Psoas muscle (tissue), 8 donors: ENCODE results near the gene CNTF. TPM values are rescaled to one million over a fixed set of nuclear protein-coding genes. Genes with fewer than 3 reads are reported as not detected.

Source experiments
- ATAC-seq, 4 donors: fragments of 200-7000 bp; cut with Tn5 transposase; one replicate each; pipeline ENCODE4 v1.9.1; 2020; ENCODE audit warnings: moderate library complexity in 3 of 4, mild to moderate bottlenecking in 2 of 4
- DNase-seq, 2 donors: peaks; one replicate each; pipeline ENCODE4 v3.0.0-alpha.2; 2020
- H3K27ac ChIP-seq: fragments of 200-600 bp; one replicate; pipeline ENCODE4 v1.8.0; 2022
- H3K27me3 ChIP-seq, 3 donors: fragments of 200-600 bp in 1 of 3; one replicate each; pipeline versions ENCODE4 v1.6.1 to v1.8.0; 2013 to 2022; ENCODE audit warnings: low read length in 2 of 3, mild to moderate bottlenecking in 2 of 3, moderate library complexity in 1 of 3; ENCODE audit not compliant: insufficient read depth in 3 of 3
- H3K36me3 ChIP-seq, 2 donors: fragments of 200-600 bp in 1 of 2; one replicate each; pipeline versions ENCODE4 v1.6.1 to v1.8.0; 2013 to 2022; ENCODE audit warnings: low read depth in 1 of 2, mild to moderate bottlenecking in 1 of 2, moderate library complexity in 1 of 2; ENCODE audit not compliant: insufficient read depth in 1 of 2
- H3K4me1 ChIP-seq: fragments of 200-600 bp; one replicate; pipeline ENCODE4 v1.8.0; 2022
- H3K4me3 ChIP-seq: fragments of 200-600 bp; one replicate; pipeline ENCODE4 v1.8.0; 2022; ENCODE audit warnings: mild to moderate bottlenecking
- H3K9me3 ChIP-seq: fragments of 200-600 bp; one replicate; pipeline ENCODE4 v1.8.0; 2022
- WGBS, 3 donors: extraction: QIAGEN DNeasy Blood & Tissue Kit; methylation state at CpG; one replicate each; pipeline versions ENCODE4 v1.1.6 to v1.1.7; 2013; 5-methylcytosine and 5-hydroxymethylcytosine counted together
- intact Hi-C, 2 donors: fragments of 100-400 bp; cut with DNase I; formaldehyde crosslinking; loops; one replicate each; pipeline versions ENCODE4 v1.11.0 to v1.14.2; 2022
- polyA plus RNA-seq, 3 donors: library from polyadenylated mRNA; stranded (reverse); fragments of 200-250 nt; gene quantifications; one replicate each; pipeline ENCODE4 v1.2.3, GENCODE V29; 2013
- total RNA-seq, 4 donors: library from RNA; stranded (reverse); fragmentation: NEBNext Ultra II Directional in 2 of 4; extraction: Animal tissue kit (Norgen Biotek cat#: 25700) in 2 of 4; gene quantifications; one replicate each; pipeline versions ENCODE4 v1.2.1 to v1.2.4, GENCODE V29; 2021 to 2023
- TF ChIP-seq, protein P1 (sequence below): fragments of 200-600 bp; IDR thresholded peaks from one replicate; pipeline ENCODE4 v1.8.0; 2022; ENCODE audit warnings: antibody characterized with exemption
- donor health status: healthy with polysubstance abuse.
- donor health status: DM: no; HTN: no; CAD: no; lungs with moderate emphysema.
- donor health status: Bipolar disorder and iron deficiency.
- donor health status: healthy.
- donor health status: DM: yes; HTN: yes; CAD: no.
- donor health status: DM: no; HTN: no; CAD: no.
- donor health status: DM: no; HTN: no; CAD: no.
- donor health status: DM: yes; HTN: yes; CAD: no.

The CNTF gene
- total and polyA plus RNA-seq, 7 donors = 1.1 to 21.2 (median 3.5) TPM

DNA sequence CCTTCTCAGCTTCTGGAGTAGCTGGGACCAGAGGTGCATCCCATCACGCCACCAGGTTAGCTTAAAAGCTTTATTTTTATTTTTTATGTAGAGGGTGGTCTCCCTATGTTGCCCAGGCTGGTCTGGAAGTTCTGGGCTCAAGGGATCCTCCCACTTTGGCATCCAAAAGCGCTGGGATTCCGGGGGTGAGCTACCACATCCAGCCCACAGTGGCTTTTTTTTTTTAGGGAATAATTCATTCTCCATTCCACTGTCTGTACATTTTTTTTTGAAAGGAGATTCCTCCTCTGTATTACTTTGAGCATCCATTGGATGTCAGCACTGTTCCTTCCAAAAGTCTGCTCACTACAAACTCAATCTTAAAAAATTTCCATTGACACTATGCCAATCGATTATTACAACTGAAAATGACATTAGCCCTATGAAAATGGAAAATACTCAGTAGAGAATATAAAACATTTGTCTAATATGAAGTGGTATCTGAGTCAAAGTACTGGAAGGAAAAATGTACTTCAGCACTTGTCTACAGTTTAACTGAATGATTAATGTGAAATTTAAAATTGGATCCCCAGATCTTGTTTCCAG, 45.5 kb upstream of the CNTF start:
- H3K27me3 ChIP-seq = no peaks in the 10 kb centered on the region
- H3K27ac ChIP-seq = peak overlapping the region; percentile 100
- no peaks in the 10 kb centered on the region for H3K9me3 ChIP-seq
- H3K4me3 ChIP-seq = peak overlapping the region; percentile 92
- 26 to 31% (median 27%) methylated on average over 4 of the region's 4 CpGs for WGBS, 3 donors
- H3K4me1 ChIP-seq = peaks cover 63% of the 10 kb centered on the region
- ATAC-seq (no peak), DNase-seq (no peak)
- TF ChIP-seq, protein P1, sequence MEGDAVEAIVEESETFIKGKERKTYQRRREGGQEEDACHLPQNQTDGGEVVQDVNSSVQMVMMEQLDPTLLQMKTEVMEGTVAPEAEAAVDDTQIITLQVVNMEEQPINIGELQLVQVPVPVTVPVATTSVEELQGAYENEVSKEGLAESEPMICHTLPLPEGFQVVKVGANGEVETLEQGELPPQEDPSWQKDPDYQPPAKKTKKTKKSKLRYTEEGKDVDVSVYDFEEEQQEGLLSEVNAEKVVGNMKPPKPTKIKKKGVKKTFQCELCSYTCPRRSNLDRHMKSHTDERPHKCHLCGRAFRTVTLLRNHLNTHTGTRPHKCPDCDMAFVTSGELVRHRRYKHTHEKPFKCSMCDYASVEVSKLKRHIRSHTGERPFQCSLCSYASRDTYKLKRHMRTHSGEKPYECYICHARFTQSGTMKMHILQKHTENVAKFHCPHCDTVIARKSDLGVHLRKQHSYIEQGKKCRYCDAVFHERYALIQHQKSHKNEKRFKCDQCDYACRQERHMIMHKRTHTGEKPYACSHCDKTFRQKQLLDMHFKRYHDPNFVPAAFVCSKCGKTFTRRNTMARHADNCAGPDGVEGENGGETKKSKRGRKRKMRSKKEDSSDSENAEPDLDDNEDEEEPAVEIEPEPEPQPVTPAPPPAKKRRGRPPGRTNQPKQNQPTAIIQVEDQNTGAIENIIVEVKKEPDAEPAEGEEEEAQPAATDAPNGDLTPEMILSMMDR = peak; percentile 48
- no peaks in the 10 kb centered on the region for H3K36me3 ChIP-seq
- intact Hi-C loops = loop anchor here (2.0 to 5.0 kb wide), 2 partner anchors 50 to 98 kb away; no protein-coding TSS in a partner anchor

DNA sequence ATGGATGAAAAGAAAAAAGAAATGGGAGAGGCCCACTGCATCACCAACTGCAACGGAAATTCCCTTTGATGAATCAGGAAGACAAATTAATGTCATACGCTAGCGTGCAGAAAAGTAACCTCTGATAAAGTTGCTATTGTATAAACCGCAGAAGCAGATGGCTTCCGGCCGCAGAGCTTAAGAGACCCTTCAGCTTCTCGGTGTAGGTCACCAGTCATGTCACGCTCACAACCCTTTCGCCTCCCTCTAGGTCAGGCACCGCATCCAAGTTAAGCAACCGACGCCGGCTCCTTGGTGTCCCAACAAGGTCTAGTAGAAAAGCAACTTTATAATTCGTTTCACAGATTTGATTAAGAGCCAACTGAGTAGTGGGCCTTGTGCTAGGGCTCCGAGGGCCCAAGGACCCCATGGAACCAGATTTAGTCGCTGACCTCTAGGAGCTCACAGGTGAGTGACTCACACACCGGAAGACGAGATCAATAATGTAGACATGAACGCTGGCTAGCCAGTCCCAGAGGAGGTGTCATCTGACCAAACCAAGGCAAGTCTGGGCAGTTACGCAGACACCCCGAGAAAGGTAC, 44.8 kb upstream of the CNTF start:
- intact Hi-C loops = loop anchor here (2.0 to 5.0 kb wide), 2 partner anchors 50 to 97 kb away; no protein-coding TSS in a partner anchor
- Histone ChIP-seq H3K27ac (peak overlapping the region; percentile 100), H3K4me3 (peak overlapping the region; percentile 92), H3K9me3 (no peaks in the 10 kb centered on the region), H3K36me3 (no peaks in the 10 kb centered on the region), H3K27me3 (no peaks in the 10 kb centered on the region), H3K4me1 (peaks cover 69% of the 10 kb centered on the region)
- DNase-seq (peak; percentile 56 to 74), ATAC-seq (peak; percentile 18 to 38 (median 23))
- 0 to 1% (median 1%) methylated on average over 21 of the region's 21 CpGs for WGBS, 3 donors
- TF ChIP-seq, protein P1 = no peak

DNA sequence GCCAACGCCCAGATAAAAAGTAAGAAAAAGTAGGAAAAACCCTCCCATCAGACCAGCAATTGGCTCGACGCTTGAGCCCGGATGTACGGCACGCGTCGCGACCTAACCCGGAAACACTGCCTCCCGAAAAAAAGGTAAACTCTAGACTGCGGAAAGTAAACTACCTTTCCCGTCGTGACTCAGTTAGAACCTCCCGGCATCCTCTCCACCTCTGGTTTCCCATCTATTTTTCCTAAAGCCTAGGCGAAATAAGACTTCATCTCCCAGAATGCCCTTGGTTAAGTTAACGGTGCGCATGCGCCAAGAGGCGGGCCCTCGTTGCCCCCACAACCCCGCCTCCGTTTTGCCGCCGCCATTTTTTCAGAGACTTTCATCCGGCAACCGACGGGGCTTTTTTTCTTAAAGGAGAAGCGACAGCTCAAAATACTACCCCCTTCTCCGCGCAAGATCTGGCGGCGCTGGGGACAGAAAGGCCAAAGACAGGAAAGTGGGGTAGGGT, 44.3 kb upstream of the CNTF start:
- TF ChIP-seq, protein P1 = no peak
- WGBS, 3 donors = 0% methylated on average over 33 of the region's 33 CpGs
- peak; percentile 73 to 79 (median 74) for ATAC-seq
- intact Hi-C loops = loop anchor here (5.0 kb wide), 1 partner anchor 49 kb away; no protein-coding TSS in a partner anchor
- peaks cover 70% of the 10 kb centered on the region for H3K4me1 ChIP-seq
- no peaks in the 10 kb centered on the region for H3K9me3 ChIP-seq
- H3K36me3 ChIP-seq = no peaks in the 10 kb centered on the region
- H3K4me3 ChIP-seq = peak overlapping the region; percentile 92
- no peaks in the 10 kb centered on the region for H3K27me3 ChIP-seq
- peak; percentile 94 to 98 for DNase-seq
- peak overlapping the region; percentile 100 for H3K27ac ChIP-seq

DNA sequence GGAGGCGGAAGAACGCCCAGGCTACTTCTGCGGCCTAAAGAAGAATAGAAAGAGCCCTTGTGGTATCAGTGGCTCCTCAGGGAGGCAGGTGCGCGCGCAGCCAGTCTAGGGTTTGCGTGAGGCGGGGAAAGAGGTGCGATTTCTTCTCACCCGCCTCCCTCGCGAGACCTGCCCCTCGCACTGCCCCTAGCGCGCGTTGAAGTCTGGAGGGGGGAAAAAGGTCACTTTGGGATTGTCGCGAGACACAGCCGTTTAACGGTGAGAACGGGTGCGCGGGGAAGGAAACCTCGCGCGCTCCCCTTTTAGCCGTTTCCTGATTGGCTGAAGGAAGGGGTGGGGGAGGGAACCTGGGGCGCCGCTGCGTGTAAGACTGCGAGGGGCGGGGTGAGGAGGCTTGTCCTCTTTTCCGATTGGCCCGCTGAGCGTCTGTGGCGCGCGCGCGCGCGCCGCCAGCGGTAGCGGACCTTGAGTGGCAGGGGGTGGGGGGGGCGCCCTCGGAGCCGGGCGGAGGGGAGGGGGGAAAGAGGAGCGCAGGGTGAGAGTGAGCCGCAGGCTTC, 43.8 kb upstream of the CNTF start, which contains the start of gene ZFP91:
Gene ZFP91 (plus strand): TSS at position 429 of the 557 bp plus-strand sequence. CDS start 219 bp downstream, outside the sequence.
- no peaks in the 10 kb centered on the region for H3K9me3 ChIP-seq
- no peaks in the 10 kb centered on the region for H3K36me3 ChIP-seq
- peak; percentile 81 to 84 (median 82) for ATAC-seq
- intact Hi-C loops = loop anchor here (5.0 kb wide), 1 partner anchor 49 kb away; no protein-coding TSS in a partner anchor
- H3K4me1 ChIP-seq = peaks cover 70% of the 10 kb centered on the region
- TF ChIP-seq, protein P1 = no peak
- peak within 1 kb of the TSS; percentile 92 for H3K4me3 ChIP-seq
- H3K27me3 ChIP-seq = no peaks in the 10 kb centered on the region
- peak within 1 kb of the TSS; percentile 100 for H3K27ac ChIP-seq
- peak; percentile 98 to 99 for DNase-seq
- 0% methylated on average over 22 to 50 of the region's 51 CpGs for WGBS, 3 donors
